Bronchial epithelial cell (primary cell): ENCODE data around the gene BMPR1B. TPM values are rescaled to one million over a fixed set of nuclear protein-coding genes. Genes with fewer than 3 reads are reported as not detected.
A peak's percentile ranks its signal among the peaks of the same experiment; 100 is the strongest.

Source experiments
- DNase-seq: peaks from one replicate; pipeline ENCODE4 v3.0.0-alpha.2; 2010; ENCODE audit warnings: low read depth
- FAIRE-seq: peaks from 2 replicates; lab custom pipeline; 2011; peaks lifted over from hg19 to GRCh38; lab: Jason Lieb, UNC
- H3K27me3 ChIP-seq: 2 replicates; pipeline ENCODE4 v1.5.1; 2011; ENCODE audit warnings: low read length; ENCODE audit not compliant: control insufficient read depth, insufficient read depth
- H3K36me3 ChIP-seq: 2 replicates; pipeline ENCODE4 v1.5.1; 2011; ENCODE audit warnings: low read length; ENCODE audit not compliant: control insufficient read depth, insufficient read depth
- H3K4me3 ChIP-seq: 2 replicates; pipeline ENCODE4 v1.5.1; 2011; ENCODE audit warnings: mild to moderate bottlenecking, low read depth, low read length, control low read depth
- total RNA-seq: library from RNA; depleted of rRNA; stranded (reverse); fragments of >200 nt; gene quantifications from 2 replicates; pipeline ENCODE4 v1.2.1, GENCODE V29; 2014
- TF ChIP-seq, protein P1 (sequence below): IDR thresholded peaks from 2 replicates; pipeline ENCODE4 v1.5.1; 2011; ENCODE audit warnings: mild to moderate bottlenecking, moderate library complexity, low read length, control low read depth, inconsistent platforms; ENCODE audit not compliant: insufficient read depth, severe bottlenecking

The BMPR1B gene
- total RNA-seq, 1 donor from 2014 or later = 15.3 TPM

- Histone ChIP-seq H3K27me3 (no peaks in the 10 kb centered on the region), H3K36me3 (no peaks in the 10 kb centered on the region), H3K4me3 (no peak overlapping the region)
- DNase-seq (no peak), FAIRE-seq (no peak)
- TF ChIP-seq, protein P1, sequence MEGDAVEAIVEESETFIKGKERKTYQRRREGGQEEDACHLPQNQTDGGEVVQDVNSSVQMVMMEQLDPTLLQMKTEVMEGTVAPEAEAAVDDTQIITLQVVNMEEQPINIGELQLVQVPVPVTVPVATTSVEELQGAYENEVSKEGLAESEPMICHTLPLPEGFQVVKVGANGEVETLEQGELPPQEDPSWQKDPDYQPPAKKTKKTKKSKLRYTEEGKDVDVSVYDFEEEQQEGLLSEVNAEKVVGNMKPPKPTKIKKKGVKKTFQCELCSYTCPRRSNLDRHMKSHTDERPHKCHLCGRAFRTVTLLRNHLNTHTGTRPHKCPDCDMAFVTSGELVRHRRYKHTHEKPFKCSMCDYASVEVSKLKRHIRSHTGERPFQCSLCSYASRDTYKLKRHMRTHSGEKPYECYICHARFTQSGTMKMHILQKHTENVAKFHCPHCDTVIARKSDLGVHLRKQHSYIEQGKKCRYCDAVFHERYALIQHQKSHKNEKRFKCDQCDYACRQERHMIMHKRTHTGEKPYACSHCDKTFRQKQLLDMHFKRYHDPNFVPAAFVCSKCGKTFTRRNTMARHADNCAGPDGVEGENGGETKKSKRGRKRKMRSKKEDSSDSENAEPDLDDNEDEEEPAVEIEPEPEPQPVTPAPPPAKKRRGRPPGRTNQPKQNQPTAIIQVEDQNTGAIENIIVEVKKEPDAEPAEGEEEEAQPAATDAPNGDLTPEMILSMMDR = no peak
Observed at GRCh38 chr4:94732358-94732698, 25.4 kb upstream of the BMPR1B start.

GRCh38 chr4:94739741-94740140, 18.0 kb upstream of the BMPR1B start:
- H3K27me3 ChIP-seq = no peaks in the 10 kb centered on the region
- TF ChIP-seq, protein P1 = no peak
- no peak for DNase-seq
- FAIRE-seq = no peak
- H3K36me3 ChIP-seq = no peaks in the 10 kb centered on the region
- H3K4me3 ChIP-seq = no peak overlapping the region

- DNase-seq = no peak
- FAIRE-seq = no peak
- no peak overlapping the region for H3K4me3 ChIP-seq
- no peaks in the 10 kb centered on the region for H3K27me3 ChIP-seq
- TF ChIP-seq, protein P1 = no peak
- no peaks in the 10 kb centered on the region for H3K36me3 ChIP-seq
Observed at GRCh38 chr4:94741304-94741703, 16.5 kb upstream of the BMPR1B start.

- FAIRE-seq (no peak), DNase-seq (peak; percentile 50)
- TF ChIP-seq, protein P1 = no peak
- Histone ChIP-seq H3K4me3 (no peak overlapping the region), H3K36me3 (no peaks in the 10 kb centered on the region), H3K27me3 (no peaks in the 10 kb centered on the region)
Observed at GRCh38 chr4:94743838-94744237, 13.9 kb upstream of the BMPR1B start.

GRCh38 chr4:94744850-94745249, 12.9 kb upstream of the BMPR1B start:
- FAIRE-seq (no peak), DNase-seq (no peak)
- H3K27me3 ChIP-seq = no peaks in the 10 kb centered on the region
- no peaks in the 10 kb centered on the region for H3K36me3 ChIP-seq
- no peak overlapping the region for H3K4me3 ChIP-seq
- TF ChIP-seq, protein P1 = no peak

DNA sequence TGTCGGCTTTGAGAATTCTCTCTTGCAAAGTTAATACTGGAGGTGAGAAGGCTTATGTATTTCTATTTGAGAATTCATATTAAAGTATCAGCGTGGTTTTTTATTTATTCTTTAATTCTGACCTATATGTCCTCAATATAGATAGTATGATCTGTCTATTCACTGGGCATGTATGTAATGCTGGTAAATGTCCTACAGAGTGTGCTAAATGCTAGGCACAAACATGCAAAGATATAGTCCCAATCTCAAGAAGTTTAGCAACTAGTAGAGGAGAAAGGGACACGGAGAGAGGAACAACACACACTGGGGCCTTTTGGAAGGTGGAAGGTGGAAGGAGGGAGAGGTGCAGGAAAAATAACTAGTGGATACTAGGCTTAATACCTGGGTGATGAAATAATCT, 11.0 kb upstream of the BMPR1B start:
- DNase-seq = no peak
- Histone ChIP-seq H3K4me3 (no peak overlapping the region), H3K36me3 (no peaks in the 10 kb centered on the region), H3K27me3 (no peaks in the 10 kb centered on the region)
- TF ChIP-seq, protein P1 = peak; percentile 10
- FAIRE-seq = no peak
